Right lobe of liver (tissue), 6 donors: ENCODE data around the gene KCNA3. TPM values are rescaled to one million over a fixed set of nuclear protein-coding genes. Genes with fewer than 3 reads are reported as not detected.
A peak's percentile ranks its signal among the peaks of the same experiment; 100 is the strongest.

Experiments used
- ATAC-seq, 4 donors: fragments of 200-7000 bp; cut with Tn5 transposase; one replicate each; pipeline ENCODE4 v1.9.1; 2020; ENCODE audit warnings: mild to moderate bottlenecking in 4 of 4, moderate library complexity in 4 of 4
- DNase-seq, 3 donors: peaks; one replicate each; pipeline ENCODE4 v3.0.0-alpha.2; 2020
- H3K27ac ChIP-seq, 3 donors: fragments of 200-600 bp; one replicate each; pipeline ENCODE4 v1.8.0; 2022
- H3K27me3 ChIP-seq, 2 donors: fragments of 200-600 bp; one replicate each; pipeline ENCODE4 v1.8.0; 2022
- H3K36me3 ChIP-seq, 4 donors: fragments of 200-600 bp; sonication (generic) in 1 of 4; one replicate each; pipeline versions ENCODE4 v1.5.1 to v1.8.0; 2017 to 2022; ENCODE audit warnings: control low read depth in 1 of 4
- H3K4me1 ChIP-seq, 4 donors: fragments of 200-600 bp; sonication (generic) in 1 of 4; one replicate each; pipeline versions ENCODE4 v1.5.1 to v1.8.0; 2017 to 2022; ENCODE audit warnings: control low read depth in 1 of 4
- H3K4me3 ChIP-seq, 3 donors: fragments of 200-600 bp; one replicate each; pipeline ENCODE4 v1.8.0; 2022
- H3K9me3 ChIP-seq, 4 donors: fragments of 200-600 bp; sonication (generic) in 1 of 4; one replicate each; pipeline versions ENCODE4 v1.5.1 to v1.8.0; 2017 to 2022; ENCODE audit warnings: control low read depth in 1 of 4
- CTCF ChIP-seq, 4 donors: fragments of 200-600 bp in 3 of 4; fragments of 450-650 bp in 1 of 4; IDR thresholded peaks; one replicate each; pipeline versions ENCODE4 v1.5.1 to v1.8.0; 2016 to 2022; ENCODE audit warnings: antibody characterized with exemption in 4 of 4, mild to moderate bottlenecking in 2 of 4
- POLR2A ChIP-seq: fragments of 450-650 bp; IDR thresholded peaks from one replicate; pipeline ENCODE4 v1.6.1; 2017; ENCODE audit warnings: antibody characterized with exemption, mild to moderate bottlenecking
- WGBS: methylation state at CpG from one replicate; pipeline ENCODE4 v1.1.6; 2018; ENCODE audit warnings: low coverage, low lambda C conversion rate; ENCODE audit not compliant: insufficient coverage; ENCODE audit errors: missing lambda C conversion rate; 5-methylcytosine and 5-hydroxymethylcytosine counted together
- intact Hi-C, 2 donors: fragments of 100-400 bp; cut with DNase I; formaldehyde crosslinking; loops; one replicate each; pipeline versions ENCODE4 v1.11.2 to v1.14.1; 2022
- total RNA-seq, 6 experiments: library from RNA; depleted of rRNA in 2 of 6; stranded (reverse); fragments of >200 nt in 2 of 6; fragmentation: NEBNext Ultra II Directional in 3 of 6; extraction: Animal tissue kit (Norgen Biotek cat#: 25700) in 3 of 6; gene quantifications; one replicate each; pipeline versions ENCODE4 v1.1.0 to v1.2.4, GENCODE V29; 2016 to 2023
- donor health status: DM: no; HTN: yes; CAD: no.
- donor health status: DM: no; HTN: no; CAD: no.
- donor health status: DM: no; HTN: no; CAD: no.
- donor health status: DM: no; HTN: yes; CAD: no.
- donor health status: DM: no; HTN: yes; CAD: no.

Gene KCNA3
- total RNA-seq, 6 experiments from 2014 or later: 0.09 to 1.2 (median 0.45) TPM

- H3K27me3 ChIP-seq: no peaks in the 10 kb centered on the region
- no peaks in the 10 kb centered on the region for H3K36me3 ChIP-seq
- no peak overlapping the region for H3K4me3 ChIP-seq
- H3K9me3 ChIP-seq: no peaks in the 10 kb centered on the region
- WGBS: no CpG with 5 or more reads among the region's 3 CpGs
- no peak for DNase-seq
- H3K4me1 ChIP-seq: no peaks in the 10 kb centered on the region
- ATAC-seq: no peak
- no peak overlapping the region for H3K27ac ChIP-seq
- intact Hi-C loops: loop anchor here in 1 of 2 donors (10.0 kb wide), 1 partner anchor 137 kb away; no protein-coding TSS in a partner anchor
- TF ChIP-seq CTCF (IDR thresholded peaks at IDR 0.05): no peak
- TF ChIP-seq POLR2A: no peak
Measured at GRCh38 chr1:110637475-110637874, 37.3 kb downstream of the KCNA3 start.

- ATAC-seq: no peak
- no peak for DNase-seq
- intact Hi-C loops: loop anchor here in 1 of 2 donors (10.0 kb wide), 1 partner anchor 138 kb away; no protein-coding TSS in a partner anchor
Measured at GRCh38 chr1:110636149-110636935, 38.4 kb downstream of the KCNA3 start.

GRCh38 chr1:110635434-110635833 lies 39.3 kb downstream of the KCNA3 start:
- Histone ChIP-seq H3K36me3 (no peaks in the 10 kb centered on the region), H3K4me3 (no peak overlapping the region), H3K4me1 (no peaks in the 10 kb centered on the region), H3K27me3 (no peaks in the 10 kb centered on the region), H3K9me3 (no peaks in the 10 kb centered on the region), H3K27ac (no peak overlapping the region)
- 93% methylated on average over 2 of the region's 2 CpGs for WGBS
- DNase-seq: no peak
- TF ChIP-seq CTCF (IDR thresholded peaks at IDR 0.05) (no peak), POLR2A (no peak)
- ATAC-seq: no peak
- intact Hi-C loops: loop anchor here in 1 of 2 donors (10.0 kb wide), 1 partner anchor 139 kb away; no protein-coding TSS in a partner anchor

More at GRCh38 chr1:110636149-110636935, 38.4 kb downstream of the KCNA3 start:
- Histone ChIP-seq H3K27ac (no peak overlapping the region), H3K9me3 (no peaks in the 10 kb centered on the region), H3K4me1 (no peaks in the 10 kb centered on the region), H3K4me3 (no peak overlapping the region), H3K27me3 (no peaks in the 10 kb centered on the region), H3K36me3 (no peaks in the 10 kb centered on the region)
- TF ChIP-seq POLR2A (no peak), CTCF (IDR thresholded peaks at IDR 0.05) (no peak)
- WGBS: 64% methylated on average over 4 of the region's 4 CpGs

GRCh38 chr1:110634455-110635311 lies 40.1 kb downstream of the KCNA3 start:
- no peaks in the 10 kb centered on the region for H3K27me3 ChIP-seq
- intact Hi-C loops: loop anchor here (5.0 to 10.0 kb wide), 2 partner anchors 133 to 140 kb away; no protein-coding TSS in a partner anchor
- no peaks in the 10 kb centered on the region for H3K9me3 ChIP-seq
- DNase-seq: peak in 1 of 3 donors; percentile 35
- no peak for TF ChIP-seq CTCF (IDR thresholded peaks at IDR 0.05)
- no peak for TF ChIP-seq POLR2A
- no peak overlapping the region for H3K27ac ChIP-seq
- H3K4me1 ChIP-seq: no peaks in the 10 kb centered on the region
- H3K36me3 ChIP-seq: no peaks in the 10 kb centered on the region
- 39% methylated on average over 5 of the region's 7 CpGs for WGBS
- no peak overlapping the region for H3K4me3 ChIP-seq
- ATAC-seq: peak in 2 of 4 donors; percentile 9 to 69
